A172 (cell line): ENCODE measurements around the gene TTPAL. TPM values are rescaled to one million over a fixed set of nuclear protein-coding genes. Genes with fewer than 3 reads are reported as not detected.

Source experiments
- DNase-seq: peaks from one replicate; pipeline ENCODE4 v3.0.0-alpha.2; 2015; ENCODE audit warnings: low spot score
- total RNA-seq: library from RNA; depleted of rRNA; stranded (reverse); fragments of >200 nt; shearing (Covaris generic); gene quantifications from 2 replicates; pipeline ENCODE4 v1.2.3, GENCODE V29; 2014; rRNA removed

TTPAL gene, protein sequence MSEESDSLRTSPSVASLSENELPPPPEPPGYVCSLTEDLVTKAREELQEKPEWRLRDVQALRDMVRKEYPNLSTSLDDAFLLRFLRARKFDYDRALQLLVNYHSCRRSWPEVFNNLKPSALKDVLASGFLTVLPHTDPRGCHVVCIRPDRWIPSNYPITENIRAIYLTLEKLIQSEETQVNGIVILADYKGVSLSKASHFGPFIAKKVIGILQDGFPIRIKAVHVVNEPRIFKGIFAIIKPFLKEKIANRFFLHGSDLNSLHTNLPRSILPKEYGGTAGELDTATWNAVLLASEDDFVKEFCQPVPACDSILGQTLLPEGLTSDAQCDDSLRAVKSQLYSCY
- total RNA-seq, result 9.8 and 10.9 TPM in 2 replicates

DNA sequence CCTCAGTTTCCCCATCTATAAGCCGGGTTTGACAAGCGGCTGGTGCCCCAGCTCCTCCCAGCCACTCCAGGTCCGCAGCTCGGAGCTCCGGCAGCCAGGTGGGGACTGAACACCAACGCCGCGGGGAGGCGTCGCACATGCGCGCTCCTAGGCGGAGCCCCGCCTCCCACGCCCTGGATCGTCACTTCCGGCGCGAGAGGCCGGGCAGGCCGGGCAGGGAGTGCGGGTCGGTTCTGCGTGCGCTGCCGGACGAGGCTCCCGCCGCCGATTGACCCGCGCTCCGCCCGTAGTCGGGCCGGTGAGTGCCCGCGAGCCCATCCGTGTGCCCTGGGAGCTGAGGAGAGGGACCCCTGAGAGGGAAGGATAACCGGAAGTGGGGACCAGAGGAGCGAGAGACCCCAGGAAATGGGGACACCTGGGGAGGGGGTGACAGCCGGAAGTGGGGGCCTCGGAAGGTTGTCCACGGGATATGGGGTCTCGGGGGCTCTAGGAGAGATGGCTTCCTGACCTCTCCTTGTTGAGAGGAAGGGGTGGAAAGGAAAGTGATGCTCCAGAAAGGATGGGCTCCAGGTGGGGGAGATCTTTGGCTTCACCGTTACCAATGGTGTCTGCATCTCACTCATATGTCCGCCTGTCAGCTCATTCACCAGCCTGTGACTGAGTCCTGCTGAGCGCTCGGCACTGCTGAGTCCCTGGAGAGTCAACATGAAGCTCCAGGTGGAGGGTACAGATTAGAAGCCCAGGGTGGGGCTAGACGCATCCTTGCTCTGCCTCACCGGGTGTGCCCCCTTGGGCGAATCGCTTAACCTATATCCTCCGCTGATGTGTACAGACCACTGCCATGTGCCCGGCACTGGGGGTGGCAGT, at the start of gene TTPAL:
TTPAL (plus strand) TSS at position 181 of the 867 bp plus-strand sequence. CDS start 4,126 bp downstream, outside the sequence.
- peak; percentile 82 for DNase-seq

DNA sequence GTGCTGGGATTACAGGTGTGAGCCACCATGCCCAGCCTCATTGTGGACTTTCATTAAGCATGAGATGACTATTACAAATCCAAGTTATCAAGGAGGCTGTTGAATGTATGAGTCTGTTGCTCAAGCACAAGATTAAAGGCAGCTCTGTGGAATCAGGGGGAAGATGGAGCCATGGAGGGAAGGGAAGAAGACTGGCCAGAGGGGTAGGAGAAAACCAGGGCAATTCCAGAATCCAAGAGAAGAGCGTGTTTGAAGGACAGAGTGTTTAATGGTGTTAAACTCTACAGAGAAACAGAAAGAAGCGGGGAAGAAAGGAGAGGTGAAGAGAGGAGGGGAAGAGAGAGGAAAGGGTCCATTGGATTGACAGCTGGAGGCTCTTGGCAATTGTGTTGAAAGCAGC, 49.8 kb upstream of the TTPAL start:
- DNase-seq, result no peak

DNA sequence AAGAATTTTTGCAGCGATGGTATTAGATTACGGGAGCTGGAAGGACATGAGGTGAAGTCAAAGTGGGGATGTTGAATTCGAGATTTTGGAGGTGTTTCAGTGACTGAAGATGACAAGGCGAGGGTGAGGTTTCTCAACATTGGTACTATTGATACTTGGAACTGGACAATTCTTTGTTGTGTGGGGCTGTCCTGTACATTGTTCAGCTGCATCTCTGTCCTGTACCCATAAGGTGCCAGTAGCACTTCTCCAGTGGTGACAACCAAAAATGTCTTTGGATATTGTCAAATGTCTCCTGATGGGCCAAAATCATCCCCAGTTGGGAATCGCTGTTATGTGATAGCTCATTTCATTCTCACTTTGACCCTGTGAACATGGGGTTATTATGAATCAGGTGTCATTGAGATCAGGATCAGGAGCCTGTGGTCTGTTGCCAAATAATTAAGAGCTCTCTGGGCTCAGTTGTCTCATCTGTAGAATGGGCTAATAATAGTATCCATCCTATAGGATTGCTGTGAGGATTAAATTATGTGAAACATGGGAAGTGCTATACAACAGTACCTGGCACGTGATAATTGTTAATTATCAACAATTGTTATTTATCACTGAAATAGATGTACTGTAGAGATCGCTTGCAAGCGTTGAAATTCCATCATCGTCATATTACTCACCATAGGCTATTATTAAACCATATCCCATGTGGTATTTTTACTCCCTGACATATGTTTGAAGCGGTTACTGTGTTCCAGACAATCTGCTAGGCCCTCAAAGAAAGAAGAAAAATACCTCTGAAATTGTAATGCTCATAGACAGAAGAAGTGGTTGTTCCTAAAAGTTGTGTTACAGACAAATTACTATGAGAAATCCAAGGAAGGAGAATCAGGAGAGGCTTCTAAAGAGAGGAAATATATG, 48.5 kb upstream of the TTPAL start:
- DNase-seq, result no peak

DNA sequence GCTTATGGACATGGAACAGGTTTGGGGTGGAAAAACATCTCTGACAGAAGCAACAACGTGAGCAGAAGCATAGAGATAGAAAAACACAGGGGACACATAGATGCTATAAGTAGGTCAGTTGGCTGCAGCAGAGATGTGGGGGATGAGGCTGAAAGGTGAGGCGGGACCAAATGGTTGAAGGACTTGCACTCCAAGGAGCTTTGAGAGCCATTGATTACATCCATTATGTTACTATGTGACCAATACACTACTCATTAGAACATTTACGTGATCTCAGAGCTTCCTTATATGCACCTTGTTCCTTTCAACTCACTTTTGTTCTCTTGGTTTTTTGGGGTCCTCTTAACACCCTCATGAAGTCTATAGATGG, 47.9 kb upstream of the TTPAL start:
- DNase-seq, result no peak

DNA sequence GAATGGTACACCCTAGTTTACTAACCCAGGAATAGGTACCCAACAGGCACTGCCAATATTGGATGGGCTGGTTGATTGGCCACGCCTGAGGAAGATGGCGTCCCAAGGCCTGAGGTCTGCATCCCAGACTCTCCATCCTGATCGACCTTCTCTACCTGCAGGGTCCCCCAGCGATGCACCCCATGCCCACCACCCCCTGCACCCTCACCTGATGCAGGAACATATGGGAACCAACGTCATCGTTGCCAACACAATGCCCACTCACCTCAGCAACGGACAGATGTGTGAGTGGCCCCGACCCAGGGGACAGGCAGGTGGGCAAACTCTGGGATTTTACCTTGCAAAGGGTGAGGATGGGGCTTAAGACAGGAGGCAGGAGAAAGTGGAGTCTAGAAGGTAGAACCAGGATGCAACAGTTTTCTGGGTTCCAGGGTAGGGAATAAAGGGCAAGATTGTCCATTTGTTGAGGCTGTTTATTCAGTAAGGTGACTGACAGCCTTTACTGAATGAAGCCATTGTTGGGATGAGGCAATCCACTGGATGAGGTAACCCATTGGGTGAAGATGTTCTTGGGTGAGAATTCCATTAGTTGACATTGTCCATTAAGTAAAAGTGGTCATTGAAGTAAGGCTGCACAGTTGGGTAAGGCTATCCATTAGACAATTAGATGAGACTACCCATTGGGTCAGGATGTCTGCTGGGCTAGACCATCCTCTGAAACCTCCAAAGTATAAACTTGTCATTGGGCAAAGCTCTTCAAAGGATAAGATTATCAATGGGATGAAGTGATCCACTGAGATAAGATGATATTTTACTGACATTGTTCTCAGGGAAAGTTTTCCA, 47.3 kb upstream of the TTPAL start:
- no peak for DNase-seq

DNA sequence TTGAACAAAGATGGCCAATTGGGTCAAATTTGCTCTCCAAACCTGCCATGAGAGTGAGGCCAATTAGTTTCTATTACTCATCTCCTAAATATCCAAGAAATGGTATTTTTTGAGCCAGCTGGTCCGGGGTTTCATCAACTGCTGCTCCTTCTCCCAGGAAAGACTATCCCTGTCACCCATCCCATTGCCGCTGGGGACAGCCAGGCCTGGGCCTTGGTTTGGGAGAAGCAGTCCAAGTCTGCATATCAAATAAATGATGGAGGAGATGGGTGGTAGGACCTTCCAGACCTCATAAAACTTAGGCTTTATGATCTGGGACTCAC, 46.7 kb upstream of the TTPAL start:
- DNase-seq, result no peak

DNA sequence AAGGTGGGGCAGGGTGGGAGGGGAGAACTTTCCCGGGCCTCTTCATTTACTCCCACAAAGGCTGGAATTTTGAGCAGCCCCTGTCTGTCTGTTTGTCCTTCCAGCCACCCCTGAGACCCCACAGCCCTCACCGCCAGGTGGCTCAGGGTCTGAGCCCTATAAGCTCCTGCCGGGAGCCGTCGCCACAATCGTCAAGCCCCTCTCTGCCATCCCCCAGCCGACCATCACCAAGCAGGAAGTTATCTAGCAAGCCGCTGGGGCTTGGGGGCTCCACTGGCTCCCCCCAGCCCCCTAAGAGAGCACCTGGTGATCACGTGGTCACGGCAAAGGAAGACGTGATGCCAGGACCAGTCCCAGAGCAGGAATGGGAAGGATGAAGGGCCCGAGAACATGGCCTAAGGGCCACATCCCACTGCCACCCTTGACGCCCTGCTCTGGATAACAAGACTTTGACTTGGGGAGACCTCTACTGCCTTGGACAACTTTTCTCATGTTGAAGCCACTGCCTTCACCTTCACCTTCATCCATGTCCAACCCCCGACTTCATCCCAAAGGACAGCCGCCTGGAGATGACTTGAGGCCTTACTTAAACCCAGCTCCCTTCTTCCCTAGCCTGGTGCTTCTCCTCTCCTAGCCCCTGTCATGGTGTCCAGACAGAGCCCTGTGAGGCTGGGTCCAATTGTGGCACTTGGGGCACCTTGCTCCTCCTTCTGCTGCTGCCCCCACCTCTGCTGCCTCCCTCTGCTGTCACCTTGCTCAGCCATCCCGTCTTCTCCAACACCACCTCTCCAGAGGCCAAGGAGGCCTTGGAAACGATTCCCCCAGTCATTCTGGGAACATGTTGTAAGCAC, 46.0 kb upstream of the TTPAL start:
- DNase-seq, result no peak

DNA sequence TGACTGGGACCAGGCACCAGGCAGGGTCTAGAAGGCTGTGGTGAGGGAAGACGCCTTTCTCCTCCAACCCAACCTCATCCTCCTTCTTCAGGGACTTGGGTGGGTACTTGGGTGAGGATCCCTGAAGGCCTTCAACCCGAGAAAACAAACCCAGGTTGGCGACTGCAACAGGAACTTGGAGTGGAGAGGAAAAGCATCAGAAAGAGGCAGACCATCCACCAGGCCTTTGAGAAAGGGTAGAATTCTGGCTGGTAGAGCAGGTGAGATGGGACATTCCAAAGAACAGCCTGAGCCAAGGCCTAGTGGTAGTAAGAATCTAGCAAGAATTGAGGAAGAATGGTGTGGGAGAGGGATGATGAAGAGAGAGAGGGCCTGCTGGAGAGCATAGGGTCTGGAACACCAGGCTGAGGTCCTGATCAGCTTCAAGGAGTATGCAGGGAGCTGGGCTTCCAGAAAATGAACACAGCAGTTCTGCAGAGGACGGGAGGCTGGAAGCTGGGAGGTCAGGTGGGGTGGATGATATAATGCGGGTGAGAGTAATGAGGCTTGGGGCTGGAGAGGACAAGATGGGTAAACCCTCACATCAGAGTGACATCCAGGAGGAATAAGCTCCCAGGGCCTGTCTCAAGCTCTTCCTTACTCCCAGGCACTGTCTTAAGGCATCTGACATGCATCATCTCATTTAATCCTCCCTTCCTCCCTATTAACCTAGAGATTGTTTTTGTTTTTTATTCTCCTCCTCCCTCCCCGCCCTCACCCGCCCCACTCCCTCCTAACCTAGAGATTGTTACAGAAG, 45.2 kb upstream of the TTPAL start:
- no peak for DNase-seq

DNA sequence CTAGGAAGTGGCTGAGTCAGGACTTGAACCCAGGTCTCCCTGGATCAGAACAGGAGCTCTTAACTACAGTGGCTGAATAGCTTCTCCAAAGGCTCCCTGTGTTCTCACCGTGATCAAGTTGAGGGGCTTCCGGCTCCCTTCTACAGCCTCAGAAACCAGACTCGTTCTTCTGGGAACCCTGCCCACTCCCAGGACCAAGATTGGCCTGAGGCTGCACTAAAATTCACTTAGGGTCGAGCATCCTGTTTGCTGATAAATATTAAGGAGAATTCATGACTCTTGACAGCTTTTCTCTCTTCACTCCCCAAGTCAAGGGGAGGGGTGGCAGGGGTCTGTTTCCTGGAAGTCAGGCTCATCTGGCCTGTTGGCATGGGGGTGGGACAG, 44.6 kb upstream of the TTPAL start:
- DNase-seq, result no peak

DNA sequence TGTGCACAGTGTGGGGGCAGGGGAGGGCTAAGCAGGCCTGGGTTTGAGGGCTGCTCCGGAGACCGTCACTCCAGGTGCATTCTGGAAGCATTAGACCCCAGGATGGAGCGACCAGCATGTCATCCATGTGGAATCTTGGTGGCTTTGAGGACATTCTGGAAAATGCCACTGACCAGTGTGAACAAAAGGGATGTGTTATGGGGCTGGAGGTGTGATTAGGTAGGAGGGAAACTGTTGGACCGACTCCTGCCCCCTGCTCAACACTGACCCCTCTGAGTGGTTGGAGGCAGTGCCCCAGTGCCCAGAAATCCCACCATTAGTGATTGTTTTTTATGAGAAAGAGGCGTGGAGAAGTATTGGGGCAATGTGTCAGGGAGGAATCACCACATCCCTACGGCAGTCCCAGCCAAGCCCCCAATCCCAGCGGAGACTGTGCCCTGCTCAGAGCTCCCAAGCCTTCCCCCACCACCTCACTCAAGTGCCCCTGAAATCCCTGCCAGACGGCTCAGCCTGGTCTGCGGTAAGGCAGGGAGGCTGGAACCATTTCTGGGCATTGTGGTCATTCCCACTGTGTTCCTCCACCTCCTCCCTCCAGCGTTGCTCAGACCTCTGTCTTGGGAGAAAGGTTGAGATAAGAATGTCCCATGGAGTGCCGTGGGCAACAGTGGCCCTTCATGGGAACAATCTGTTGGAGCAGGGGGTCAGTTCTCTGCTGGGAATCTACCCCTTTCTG, 44.0 kb upstream of the TTPAL start:
- DNase-seq, result no peak

DNA sequence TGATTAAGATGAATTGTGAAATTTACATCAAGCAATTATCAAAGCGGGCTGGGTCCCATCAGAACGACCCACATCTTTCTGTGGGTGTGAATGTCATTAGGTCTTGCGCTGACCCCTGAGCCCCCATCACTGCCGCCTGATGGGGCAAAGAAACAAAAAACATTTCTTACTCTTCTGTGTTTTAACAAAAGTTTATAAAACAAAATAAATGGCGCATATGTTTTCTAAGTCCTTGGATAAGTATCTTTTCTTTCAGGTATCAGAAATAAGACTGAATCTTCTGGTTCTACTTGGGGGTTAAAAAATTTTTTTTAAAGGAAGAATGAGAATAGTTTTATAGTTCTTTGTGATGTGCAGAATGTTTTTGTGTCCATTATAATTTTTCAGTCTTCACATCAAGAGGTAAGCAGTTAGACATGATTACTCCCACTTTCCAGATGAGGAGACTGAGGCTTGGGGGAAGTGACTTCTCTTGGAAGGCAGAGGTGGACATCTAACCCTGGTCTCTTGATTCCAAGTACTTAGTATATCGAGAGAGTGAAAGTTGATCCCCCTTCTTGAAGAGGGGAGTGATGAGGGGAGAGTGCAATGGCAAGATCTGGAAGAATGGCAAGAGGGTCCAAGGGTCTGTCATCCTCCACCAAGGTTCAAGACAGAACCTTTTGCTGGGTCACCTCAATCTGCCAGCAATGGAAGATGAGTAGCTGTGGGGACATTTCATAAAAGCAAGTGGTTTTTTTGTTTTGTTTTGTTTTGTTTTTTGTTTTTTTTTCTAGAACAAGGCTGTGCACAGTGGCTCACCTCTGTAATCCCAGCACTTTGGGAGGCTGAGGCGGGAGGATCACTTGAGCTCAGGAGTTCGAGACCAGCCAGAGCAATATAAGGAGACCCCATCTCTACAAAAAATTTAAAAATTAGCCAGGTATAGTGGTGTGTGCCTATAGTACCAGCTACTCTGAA, 42.8 kb upstream of the TTPAL start:
- no peak for DNase-seq

DNA sequence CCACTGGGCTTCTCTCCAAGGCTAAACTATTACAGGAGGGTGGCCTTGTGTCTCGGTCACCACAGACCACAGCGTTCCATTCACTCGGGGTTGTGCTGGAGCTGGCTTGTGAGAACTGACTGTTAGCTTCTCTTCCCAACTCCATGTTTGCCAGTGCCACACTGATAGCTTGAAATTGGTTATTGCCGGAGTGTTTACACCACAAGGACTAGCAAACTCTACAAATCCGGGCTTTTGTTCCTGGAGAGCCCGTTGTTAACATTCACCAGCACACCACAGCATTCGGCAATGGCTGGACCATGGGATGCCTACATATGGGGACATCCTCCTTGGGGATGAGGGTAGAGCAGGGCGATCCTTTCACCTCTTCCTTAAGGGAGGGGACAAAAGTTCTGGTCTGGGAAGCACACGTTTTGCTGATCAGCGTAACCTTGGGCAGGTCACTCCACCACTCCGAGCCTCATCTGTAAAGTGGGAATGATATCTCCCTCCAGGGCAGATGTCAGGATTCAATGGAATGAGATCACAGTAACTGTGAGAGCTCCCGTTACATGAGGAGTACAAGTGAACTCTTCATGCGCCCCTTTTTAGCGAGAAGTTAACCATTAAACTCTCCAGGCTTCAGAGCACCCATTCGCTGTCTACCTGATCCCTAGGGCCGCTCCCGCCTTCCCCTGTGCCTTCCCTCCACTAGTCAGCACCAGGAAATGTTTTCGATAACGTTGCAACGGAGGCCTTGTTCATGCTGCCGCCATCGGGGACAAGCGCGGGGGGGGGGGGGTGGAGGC, 41.7 kb upstream of the TTPAL start:
- no peak for DNase-seq

DNA sequence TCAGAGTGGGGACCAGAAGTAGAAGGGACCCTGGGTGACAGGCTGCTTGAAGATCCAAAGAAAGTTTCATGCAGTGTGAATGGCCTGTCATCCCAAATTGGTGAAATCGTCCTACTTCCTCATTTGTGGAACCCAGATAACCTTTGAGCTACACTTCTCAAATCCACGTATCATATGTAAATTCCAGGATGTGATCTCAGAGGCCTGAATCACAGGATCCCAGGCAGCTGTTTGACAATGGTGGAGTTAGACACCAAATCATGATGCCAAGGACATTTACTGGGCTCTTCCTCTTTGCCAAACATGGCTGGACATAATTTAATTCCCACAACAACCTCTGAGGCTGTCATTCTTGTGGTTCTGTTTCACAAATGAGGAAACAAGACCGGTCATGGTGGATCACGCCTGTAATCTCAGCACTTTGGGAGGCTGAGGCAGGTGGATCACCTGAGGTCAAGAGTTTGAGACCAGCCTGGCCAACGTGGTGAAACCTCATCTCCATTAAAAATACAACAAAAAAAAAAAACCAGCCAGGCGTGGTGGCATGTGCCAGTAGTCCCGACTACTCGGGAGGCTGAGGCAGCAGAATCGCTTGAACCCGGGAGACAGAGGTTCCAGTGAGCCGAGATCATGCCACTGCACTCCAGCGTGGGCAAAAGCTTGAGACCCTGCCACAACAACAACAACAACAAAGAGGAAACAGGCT, 39.9 kb upstream of the TTPAL start:
- DNase-seq, result peak; percentile 29

DNA sequence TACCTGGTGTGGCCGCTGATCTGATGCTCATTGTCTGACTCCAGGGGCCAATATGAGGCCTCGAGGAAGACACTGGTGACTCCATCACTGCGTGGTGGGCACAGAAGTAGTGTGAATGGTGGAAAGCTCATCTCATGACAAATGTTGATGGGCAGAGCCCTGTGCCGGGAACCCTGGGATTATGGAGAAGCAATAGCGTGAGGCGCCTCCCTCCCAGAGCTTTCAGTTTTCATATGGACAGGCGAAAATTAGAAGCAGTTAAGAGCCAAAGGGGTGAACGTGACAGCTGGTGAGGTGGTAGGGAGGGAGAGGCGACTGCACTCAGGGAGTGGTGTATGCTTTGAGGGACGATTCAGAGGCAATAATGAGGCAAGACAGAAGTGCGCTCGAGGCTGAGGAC, 39.3 kb upstream of the TTPAL start:
- DNase-seq, result no peak

DNA sequence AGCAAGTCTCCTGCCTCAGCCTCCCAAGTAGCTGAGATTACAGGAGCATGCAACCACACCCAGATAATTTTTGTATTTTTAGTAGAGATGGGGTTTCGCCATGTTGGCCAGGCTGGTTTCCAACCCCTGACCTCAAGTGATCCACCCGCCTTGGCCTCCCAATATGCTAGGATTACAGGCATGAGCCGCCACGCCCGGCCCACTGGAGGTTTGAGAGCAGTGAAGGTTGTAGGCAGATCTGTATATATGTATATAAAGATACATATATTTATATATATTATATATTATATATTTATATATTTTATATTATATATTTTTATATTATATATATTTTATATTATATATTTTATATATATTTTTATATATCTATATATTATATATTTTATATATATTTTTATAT, 38.2 kb upstream of the TTPAL start:
- DNase-seq, result no peak

DNA sequence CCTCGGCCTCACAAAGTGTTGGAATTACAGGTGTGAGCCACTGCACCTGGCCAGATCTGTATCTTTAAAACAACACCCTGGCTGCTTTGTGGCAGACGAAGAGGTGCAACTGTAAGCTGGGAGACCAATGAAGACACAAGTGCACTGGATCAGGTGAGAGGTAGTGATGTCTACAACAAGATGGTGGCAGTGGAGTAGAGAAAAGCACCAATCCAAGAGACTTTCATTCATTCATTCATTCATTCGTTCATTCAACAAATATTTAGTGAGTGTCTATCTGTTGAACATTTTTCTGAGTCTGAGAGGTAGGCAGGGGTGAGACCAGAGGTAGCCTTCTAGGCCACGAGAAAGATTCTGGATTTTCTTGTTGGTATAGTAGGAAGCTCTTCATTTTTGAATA, 36.9 kb upstream of the TTPAL start:
- DNase-seq, result no peak
